Ishikawa (cell line): Measurements from ENCODE around the gene ATP6V1G2.

ENCODE experiments used
- CEBPB ChIP-seq: IDR thresholded peaks from 2 replicates; pipeline ENCODE4 v1.6.1; 2012
- CREB1 ChIP-seq: IDR thresholded peaks from 2 replicates; pipeline ENCODE4 v1.6.1; 2012; ENCODE audit warnings: low read depth
- EGR1 ChIP-seq: IDR thresholded peaks from 2 replicates; pipeline ENCODE4 v1.6.1; 2012
- EP300 ChIP-seq: IDR thresholded peaks from 2 replicates; pipeline ENCODE4 v1.6.1; 2012; ENCODE audit warnings: borderline replicate concordance
- FOXM1 ChIP-seq: IDR thresholded peaks from 2 replicates; pipeline ENCODE4 v1.6.1; 2012; ENCODE audit warnings: low read depth, borderline replicate concordance
- MAX ChIP-seq: IDR thresholded peaks from 2 replicates; pipeline ENCODE4 v1.6.1; 2012
- NFIC ChIP-seq: IDR thresholded peaks from 2 replicates; pipeline ENCODE4 v1.6.1; 2012
- RAD21 ChIP-seq: IDR thresholded peaks from 2 replicates; pipeline ENCODE4 v1.6.1; 2012; ENCODE audit warnings: low read depth
- TAF1 ChIP-seq: IDR thresholded peaks from 2 replicates; pipeline ENCODE4 v1.6.1; 2012; ENCODE audit warnings: low read depth, mild to moderate bottlenecking
- TCF12 ChIP-seq: IDR thresholded peaks from 2 replicates; pipeline ENCODE4 v1.6.1; 2012; ENCODE audit warnings: low read depth
- TEAD4 ChIP-seq: IDR thresholded peaks from 2 replicates; pipeline ENCODE4 v1.6.1; 2012
- YY1 ChIP-seq: IDR thresholded peaks from 2 replicates; pipeline ENCODE4 v1.6.1; 2012; ENCODE audit warnings: low read depth
- ZBTB7A ChIP-seq: IDR thresholded peaks from 2 replicates; pipeline ENCODE4 v1.6.1; 2012; ENCODE audit warnings: low read depth
- TF ChIP-seq, protein P1 (sequence below): IDR thresholded peaks from 2 replicates; pipeline ENCODE4 v1.6.1; 2012
- TF ChIP-seq, protein P2 (sequence below): IDR thresholded peaks from 2 replicates; pipeline ENCODE4 v1.6.1; 2012; ENCODE audit warnings: low read depth, mild to moderate bottlenecking

Gene ATP6V1G2

DNA sequence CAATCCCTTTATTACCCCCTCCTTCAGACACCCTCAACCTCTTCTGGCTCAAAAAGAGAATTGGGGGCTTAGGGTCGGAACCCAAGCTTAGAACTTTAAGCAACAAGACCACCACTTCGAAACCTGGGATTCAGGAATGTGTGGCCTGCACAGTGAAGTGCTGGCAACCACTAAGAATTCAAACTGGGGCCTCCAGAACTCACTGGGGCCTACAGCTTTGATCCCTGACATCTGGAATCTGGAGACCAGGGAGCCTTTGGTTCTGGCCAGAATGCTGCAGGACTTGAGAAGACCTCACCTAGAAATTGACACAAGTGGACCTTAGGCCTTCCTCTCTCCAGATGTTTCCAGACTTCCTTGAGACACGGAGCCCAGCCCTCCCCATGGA is 31.2 kb upstream of the ATP6V1G2 start:
- no peak for TF ChIP-seq EGR1
- no peak for TF ChIP-seq YY1
- no peak for TF ChIP-seq MAX
- TF ChIP-seq EP300, result no peak
- no peak for TF ChIP-seq NFIC
- no peak for TF ChIP-seq RAD21
- TF ChIP-seq FOXM1, result no peak
- no peak for TF ChIP-seq TEAD4
- TF ChIP-seq, protein P1, sequence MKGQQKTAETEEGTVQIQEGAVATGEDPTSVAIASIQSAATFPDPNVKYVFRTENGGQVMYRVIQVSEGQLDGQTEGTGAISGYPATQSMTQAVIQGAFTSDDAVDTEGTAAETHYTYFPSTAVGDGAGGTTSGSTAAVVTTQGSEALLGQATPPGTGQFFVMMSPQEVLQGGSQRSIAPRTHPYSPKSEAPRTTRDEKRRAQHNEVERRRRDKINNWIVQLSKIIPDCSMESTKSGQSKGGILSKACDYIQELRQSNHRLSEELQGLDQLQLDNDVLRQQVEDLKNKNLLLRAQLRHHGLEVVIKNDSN, result no peak
- TF ChIP-seq, protein P2, sequence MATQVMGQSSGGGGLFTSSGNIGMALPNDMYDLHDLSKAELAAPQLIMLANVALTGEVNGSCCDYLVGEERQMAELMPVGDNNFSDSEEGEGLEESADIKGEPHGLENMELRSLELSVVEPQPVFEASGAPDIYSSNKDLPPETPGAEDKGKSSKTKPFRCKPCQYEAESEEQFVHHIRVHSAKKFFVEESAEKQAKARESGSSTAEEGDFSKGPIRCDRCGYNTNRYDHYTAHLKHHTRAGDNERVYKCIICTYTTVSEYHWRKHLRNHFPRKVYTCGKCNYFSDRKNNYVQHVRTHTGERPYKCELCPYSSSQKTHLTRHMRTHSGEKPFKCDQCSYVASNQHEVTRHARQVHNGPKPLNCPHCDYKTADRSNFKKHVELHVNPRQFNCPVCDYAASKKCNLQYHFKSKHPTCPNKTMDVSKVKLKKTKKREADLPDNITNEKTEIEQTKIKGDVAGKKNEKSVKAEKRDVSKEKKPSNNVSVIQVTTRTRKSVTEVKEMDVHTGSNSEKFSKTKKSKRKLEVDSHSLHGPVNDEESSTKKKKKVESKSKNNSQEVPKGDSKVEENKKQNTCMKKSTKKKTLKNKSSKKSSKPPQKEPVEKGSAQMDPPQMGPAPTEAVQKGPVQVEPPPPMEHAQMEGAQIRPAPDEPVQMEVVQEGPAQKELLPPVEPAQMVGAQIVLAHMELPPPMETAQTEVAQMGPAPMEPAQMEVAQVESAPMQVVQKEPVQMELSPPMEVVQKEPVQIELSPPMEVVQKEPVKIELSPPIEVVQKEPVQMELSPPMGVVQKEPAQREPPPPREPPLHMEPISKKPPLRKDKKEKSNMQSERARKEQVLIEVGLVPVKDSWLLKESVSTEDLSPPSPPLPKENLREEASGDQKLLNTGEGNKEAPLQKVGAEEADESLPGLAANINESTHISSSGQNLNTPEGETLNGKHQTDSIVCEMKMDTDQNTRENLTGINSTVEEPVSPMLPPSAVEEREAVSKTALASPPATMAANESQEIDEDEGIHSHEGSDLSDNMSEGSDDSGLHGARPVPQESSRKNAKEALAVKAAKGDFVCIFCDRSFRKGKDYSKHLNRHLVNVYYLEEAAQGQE, result no peak
- TF ChIP-seq ZBTB7A, result no peak
- TF ChIP-seq CEBPB, result no peak
- no peak for TF ChIP-seq TCF12
- no peak for TF ChIP-seq TAF1

GRCh38 chr6:31576897-31577578 is 30.6 kb upstream of the ATP6V1G2 start:
- no peak for TF ChIP-seq TAF1
- TF ChIP-seq EGR1, result no peak
- no peak for TF ChIP-seq YY1
- TF ChIP-seq RAD21, result no peak
- TF ChIP-seq, protein P2, result no peak
- no peak for TF ChIP-seq NFIC
- TF ChIP-seq, protein P1, result no peak
- TF ChIP-seq TCF12, result no peak
- TF ChIP-seq ZBTB7A, result no peak
- no peak for TF ChIP-seq EP300
- TF ChIP-seq FOXM1, result no peak
- TF ChIP-seq TEAD4, result no peak
- no peak for TF ChIP-seq CREB1
- TF ChIP-seq MAX, result no peak

DNA sequence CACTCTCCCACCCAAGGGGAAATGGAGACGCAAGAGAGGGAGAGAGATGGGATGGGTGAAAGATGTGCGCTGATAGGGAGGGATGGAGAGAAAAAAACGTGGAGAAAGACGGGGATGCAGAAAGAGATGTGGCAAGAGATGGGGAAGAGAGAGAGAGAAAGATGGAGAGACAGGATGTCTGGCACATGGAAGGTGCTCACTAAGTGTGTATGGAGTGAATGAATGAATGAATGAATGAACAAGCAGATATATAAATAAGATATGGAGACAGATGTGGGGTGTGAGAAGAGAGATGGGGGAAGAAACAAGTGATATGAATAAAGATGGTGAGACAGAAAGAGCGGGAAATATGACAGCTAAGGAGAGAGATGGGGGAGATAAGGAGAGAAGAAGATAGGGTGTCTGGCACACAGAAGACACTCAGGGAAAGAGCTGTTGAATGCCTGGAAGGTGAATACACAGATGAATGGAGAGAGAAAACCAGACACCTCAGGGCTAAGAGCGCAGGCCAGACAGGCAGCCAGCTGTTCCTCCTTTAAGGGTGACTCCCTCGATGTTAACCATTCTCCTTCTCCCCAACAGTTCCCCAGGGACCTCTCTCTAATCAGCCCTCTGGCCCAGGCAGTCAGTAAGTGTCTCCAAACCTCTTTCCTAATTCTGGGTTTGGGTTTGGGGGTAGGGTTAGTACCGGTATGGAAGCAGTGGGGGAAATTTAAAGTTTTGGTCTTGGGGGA is 29.7 kb upstream of the ATP6V1G2 start:
- TF ChIP-seq, protein P1, result no peak
- TF ChIP-seq CEBPB (no peak), TEAD4 (no peak), EGR1 (no peak), FOXM1 (no peak), CREB1 (no peak), NFIC (no peak), ZBTB7A (no peak), MAX (no peak), EP300 (no peak), TAF1 (no peak), TCF12 (no peak), YY1 (no peak)
- TF ChIP-seq, protein P2, result no peak
